K562 (cell line): ENCODE results near the gene STK11.

Experiments
- CREM ChIP-seq: IDR thresholded peaks from 2 replicates; pipeline ENCODE4 v1.6.1; 2014; ENCODE audit warnings: antibody characterized with exemption, low read depth
- EP300 ChIP-seq: IDR thresholded peaks from 2 replicates; pipeline ENCODE4 v1.6.1; 2012; ENCODE audit warnings: low read length, improper control_type of control experiment
- TBL1XR1 ChIP-seq, 2 experiments: IDR thresholded peaks; 2 replicates each; pipeline ENCODE4 v1.6.1; 2012; ENCODE audit warnings: improper control_type of control experiment in 2 of 2, low read length in 2 of 2, mild to moderate bottlenecking in 1 of 2
- ZNF398 ChIP-seq: fragments of 250-450 bp; sonication (Bioruptor Pico); IDR thresholded peaks from 2 replicates; pipeline ENCODE4 v1.8.0; 2021; ENCODE audit warnings: moderate library complexity, mild to moderate bottlenecking, inconsistent platforms
- TF ChIP-seq, protein P1 (sequence below), 3 experiments: IDR thresholded peaks in 2 of 3; conservative IDR thresholded peaks in 1 of 3; 2 replicates each; pipeline ENCODE4 v1.5.1; 2011 to 2012; ENCODE audit warnings: low read length in 3 of 3, mild to moderate bottlenecking in 3 of 3, control low read depth in 2 of 3, improper control_type of control experiment in 1 of 3, inconsistent platforms in 1 of 3, low read depth in 1 of 3, mixed read lengths in 1 of 3, moderate library complexity in 1 of 3; ENCODE audit not compliant: insufficient read depth in 2 of 3

- TF ChIP-seq ZNF398 (CRISPR knock-in tag) (no peak), CREM (peak; percentile 63), EP300 (no peak), TBL1XR1 (IDR thresholded peaks at IDR 0.05; ENCODE audit: low read length in 2 of 2) (no peak)
- TF ChIP-seq, protein P1, sequence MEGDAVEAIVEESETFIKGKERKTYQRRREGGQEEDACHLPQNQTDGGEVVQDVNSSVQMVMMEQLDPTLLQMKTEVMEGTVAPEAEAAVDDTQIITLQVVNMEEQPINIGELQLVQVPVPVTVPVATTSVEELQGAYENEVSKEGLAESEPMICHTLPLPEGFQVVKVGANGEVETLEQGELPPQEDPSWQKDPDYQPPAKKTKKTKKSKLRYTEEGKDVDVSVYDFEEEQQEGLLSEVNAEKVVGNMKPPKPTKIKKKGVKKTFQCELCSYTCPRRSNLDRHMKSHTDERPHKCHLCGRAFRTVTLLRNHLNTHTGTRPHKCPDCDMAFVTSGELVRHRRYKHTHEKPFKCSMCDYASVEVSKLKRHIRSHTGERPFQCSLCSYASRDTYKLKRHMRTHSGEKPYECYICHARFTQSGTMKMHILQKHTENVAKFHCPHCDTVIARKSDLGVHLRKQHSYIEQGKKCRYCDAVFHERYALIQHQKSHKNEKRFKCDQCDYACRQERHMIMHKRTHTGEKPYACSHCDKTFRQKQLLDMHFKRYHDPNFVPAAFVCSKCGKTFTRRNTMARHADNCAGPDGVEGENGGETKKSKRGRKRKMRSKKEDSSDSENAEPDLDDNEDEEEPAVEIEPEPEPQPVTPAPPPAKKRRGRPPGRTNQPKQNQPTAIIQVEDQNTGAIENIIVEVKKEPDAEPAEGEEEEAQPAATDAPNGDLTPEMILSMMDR (IDR thresholded peaks at IDR 0.05 in 2 of 3, conservative IDR thresholded peaks at IDR 0.05 in 1 of 3; ENCODE audit: insufficient read depth in 2 of 3, low read depth in 1 of 3, low read length in 3 of 3): no peak
Measured at GRCh38 chr19:1161716-1162115, 43.9 kb upstream of the STK11 start.
